NOMO-1 (cell line): ENCODE results near the gene PLEKHN1.

Experiments
- DNase-seq, 2 experiments: peaks; one replicate each; lab custom pipeline; 2025; ENCODE audit not compliant: unreplicated experiment in 2 of 2; lab: John Stamatoyannopoulos, UW

PLEKHN1 gene

GRCh38 chr1:929712-930632 is 36.3 kb upstream of the PLEKHN1 start:
- DNase-seq: no peak

DNA sequence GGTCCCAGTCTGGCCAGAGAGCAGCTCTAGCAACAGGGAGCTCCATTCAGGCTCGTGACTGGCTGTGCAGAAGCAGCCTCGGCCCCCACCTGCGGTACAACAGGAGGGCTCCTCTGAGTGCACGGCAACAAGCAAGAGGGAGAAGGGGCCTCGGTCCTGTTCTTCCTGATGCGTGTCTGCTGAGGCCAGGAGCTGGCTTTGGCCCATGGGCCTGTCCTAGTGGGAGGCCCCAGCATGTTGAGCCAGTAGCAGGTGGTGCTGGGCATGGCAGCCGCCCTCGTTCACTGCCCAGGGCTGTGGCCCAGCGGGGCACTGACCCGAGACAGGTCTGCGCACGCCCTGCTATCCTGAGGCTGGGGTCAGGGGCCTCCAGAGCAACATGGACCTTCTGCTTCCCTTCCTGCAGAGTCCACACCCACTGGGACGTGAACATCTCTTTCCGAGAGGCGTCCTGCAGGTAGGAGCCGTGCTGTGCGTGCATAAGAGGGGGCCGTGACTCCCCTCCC is 35.6 kb upstream of the PLEKHN1 start:
- DNase-seq: no peak

DNA sequence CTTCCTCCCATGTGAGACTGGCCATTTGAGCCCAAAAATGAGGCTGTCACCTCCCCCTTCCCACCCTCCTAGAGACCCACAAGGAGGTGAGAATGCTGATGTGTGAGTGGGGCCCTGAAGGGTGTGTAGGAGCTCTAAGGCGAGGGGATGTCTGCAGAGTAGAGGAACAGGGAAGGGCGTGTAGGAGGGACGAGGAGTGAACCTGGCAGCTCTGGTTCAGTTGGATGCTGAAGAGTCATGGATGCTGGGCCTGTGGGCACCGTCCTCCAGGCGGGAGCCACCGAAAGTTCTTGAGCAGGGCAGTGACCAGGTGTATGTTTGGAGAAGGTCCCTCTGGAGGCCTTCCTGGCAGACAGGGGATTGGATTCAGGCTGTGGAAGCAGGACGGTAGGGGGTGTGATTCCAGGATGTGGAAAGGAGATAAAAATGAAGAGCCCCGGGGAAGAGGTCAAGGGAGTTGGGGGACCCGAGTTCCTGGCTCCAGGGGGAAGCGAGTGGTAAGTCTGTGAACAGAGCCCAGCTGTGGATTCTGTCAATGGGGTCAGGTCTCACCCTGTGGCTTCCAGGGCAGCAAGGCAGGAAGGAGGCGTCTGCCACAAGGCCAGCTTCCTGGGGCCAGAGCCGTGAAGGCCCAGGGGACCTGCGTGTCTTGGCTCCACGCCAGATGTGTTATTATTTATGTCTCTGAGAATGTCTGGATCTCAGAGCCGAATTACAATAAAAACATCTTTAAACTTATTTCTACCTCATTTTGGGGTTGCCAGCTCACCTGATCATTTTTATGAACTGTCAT is 34.7 kb upstream of the PLEKHN1 start:
- no peak for DNase-seq

DNA sequence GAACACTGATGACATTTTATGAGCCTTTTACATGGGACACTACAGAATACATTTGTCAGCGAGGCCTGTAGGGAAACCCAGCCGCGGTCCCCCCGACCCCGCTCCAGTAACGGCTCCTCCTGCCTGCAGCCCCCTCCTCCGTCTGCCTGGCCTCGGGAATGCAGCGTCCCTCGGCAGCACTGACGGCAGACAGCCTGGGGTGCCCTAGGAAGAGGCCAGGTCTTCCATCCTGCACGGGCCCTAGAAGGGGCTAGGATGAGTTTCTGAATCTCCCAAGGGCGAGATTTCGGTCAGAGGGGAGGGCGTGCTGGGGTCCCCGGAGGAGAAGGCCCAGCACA is 34.1 kb upstream of the PLEKHN1 start:
- no peak for DNase-seq

GRCh38 chr1:932776-933602 is 33.3 kb upstream of the PLEKHN1 start:
- DNase-seq: no peak

DNA sequence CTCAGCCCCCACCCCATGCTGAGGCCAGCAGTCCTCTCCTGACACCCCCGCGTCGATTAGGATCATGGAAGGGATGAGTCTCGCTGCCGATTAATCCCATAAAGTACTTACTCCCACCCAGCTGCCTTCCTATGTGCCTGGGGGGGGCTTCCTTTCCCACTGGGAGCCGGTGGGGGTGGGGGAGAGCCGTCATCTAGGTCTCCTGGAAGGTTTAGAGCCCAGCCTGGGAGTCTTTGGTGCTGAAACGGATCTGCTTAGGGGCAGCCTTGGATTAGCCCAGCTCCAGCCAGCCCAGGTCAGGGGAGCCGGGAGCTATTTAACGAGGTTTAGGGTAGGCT is 32.7 kb upstream of the PLEKHN1 start:
- DNase-seq: no peak

GRCh38 chr1:934991-935750 is 31.1 kb upstream of the PLEKHN1 start:
- no peak for DNase-seq

- no peak for DNase-seq
Observed at GRCh38 chr1:935751-936231, 30.5 kb upstream of the PLEKHN1 start.

DNA sequence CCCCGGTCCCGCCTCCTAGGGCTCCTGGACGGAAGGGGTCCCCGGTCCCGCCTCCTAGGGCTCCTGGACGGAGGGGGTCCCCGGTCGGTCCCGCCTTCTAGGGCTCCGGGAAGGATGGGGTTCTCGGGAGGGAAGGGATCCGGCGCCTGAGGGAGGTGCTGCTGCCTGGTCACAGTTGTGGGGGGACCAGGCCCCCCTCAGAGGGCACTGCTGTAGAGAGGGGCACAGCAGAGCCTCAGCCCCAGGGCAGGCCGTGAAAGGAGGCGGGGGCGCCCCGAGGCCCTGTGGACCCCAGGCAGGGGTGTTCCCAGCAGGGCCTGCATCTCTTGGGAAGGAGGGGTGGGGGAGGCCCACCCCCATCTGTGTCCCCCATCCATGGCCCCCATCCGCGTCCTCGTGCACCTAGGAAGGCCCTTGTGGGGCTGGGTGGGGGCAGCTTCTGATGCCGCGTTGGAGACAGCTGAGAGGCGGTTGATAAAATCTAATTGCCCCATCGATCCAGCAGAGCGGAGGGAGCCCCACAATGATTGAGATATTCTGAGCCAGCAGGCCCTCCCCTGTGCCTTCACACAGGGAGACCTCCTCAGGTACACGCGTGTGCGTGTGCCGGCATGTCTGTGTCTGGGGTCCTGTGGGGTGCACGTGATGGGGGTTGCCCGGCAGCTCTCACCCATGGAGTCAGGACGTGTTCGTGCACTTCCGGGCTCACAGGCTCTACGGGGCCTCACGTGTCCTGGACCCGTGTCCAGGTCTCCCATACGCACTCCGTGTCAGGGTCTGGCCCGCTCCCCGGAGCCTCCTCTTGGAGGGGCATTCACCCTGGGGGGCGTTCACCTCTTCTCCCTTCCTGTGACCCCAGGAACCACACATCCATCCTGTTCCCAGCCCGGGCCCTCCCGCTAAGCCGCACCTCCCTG is 29.7 kb upstream of the PLEKHN1 start:
- DNase-seq: no peak

GRCh38 chr1:937521-937920 is 28.8 kb upstream of the PLEKHN1 start:
- DNase-seq: no peak

DNA sequence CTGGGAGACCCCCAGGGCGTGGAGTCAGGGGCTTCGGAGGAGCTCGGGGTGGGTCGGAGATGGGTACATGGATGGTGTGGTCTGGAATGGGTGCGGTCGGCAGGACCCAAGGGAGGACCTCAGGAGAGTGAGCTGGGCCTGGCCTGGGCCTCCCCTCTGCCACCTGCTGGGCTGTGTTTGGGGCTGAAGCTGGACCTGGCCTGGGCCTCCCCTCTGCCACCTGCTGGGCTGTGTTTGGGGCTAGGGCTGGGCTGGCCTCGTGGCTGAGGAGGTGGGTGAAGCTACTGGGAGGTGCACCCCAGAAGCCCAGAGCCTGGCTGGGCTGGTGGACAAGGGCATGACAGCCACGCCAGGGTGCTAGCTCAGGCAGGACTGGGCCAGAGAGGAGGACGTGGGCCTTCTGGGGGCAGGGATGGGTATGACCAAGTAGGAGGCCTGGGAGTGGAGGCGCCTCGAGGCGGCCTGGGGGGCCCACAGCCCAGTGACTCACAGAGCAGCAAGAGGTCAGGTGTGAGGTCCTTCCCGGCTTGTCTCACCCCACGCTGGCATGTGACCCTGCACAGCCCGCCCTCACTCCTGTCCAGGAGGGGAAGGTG is 28.1 kb upstream of the PLEKHN1 start:
- peak in 1 of 2 experiments; percentile 35 for DNase-seq

GRCh38 chr1:938711-939489 is 27.4 kb upstream of the PLEKHN1 start:
- no peak for DNase-seq

DNA sequence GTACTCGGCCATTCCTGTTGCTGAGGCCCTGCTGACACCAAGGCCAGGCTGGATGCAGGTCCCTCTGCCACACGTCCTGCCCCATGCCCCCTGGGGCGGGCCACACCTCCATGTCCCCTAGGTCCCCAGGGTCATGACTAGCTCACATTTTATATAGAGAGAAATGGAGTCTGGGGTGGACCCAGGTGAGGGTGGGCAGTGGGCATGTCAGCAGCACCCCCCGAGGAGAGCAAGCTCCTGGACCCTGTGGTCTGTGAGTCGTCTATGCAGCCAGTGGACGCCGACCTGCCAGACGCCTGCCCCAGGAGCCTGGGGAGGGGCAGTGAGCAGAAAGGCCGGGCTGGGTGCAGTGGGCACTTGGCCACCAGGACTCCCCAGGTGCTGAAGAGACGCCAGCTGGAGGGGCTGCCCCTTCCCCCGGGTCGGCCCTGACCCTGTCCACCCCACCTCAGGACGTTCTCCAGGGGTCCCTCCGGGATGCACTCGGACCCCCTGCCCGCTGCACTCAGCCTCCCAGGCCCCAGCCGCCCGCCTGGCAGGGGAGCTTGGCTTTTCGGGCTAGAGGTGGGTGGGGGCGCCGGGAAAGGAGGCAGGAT is 26.7 kb upstream of the PLEKHN1 start:
- DNase-seq: no peak

GRCh38 chr1:940107-941014 is 25.9 kb upstream of the PLEKHN1 start:
- DNase-seq: peak; percentile 24 to 57

DNA sequence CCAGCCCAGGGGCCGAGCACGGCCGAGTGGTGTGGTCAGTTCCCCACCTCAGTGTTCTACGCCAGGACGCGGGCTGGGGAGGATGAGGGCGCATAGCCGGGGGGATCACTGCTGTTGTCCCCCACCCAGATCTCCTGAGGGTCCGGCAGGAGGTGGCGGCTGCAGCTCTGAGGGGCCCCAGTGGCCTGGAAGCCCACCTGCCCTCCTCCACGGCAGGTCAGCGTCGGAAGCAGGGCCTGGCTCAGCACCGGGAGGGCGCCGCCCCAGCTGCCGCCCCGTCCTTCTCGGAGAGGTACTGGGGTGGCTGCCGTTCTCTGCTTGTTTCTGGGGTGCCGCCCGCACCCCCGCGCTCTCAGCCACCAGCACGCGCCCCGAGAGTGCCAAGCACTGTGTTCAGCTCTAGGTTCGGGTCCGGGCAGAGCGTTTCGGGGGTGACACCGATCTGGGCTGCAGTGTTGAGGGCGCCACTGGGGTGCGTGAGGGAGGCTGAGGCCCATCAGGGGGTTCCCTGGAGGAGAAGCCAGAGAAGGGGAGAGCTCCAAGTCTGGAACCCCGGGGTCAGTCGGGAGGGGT is 25.2 kb upstream of the PLEKHN1 start:
- no peak for DNase-seq
